Measurements from ENCODE around the gene PDE4B. TPM values are rescaled to one million over a fixed set of nuclear protein-coding genes. Genes with fewer than 3 reads are reported as not detected.

The PDE4B gene
- total RNA-seq, 1 experiment from 2014 or later, result 3.3 TPM

DNA sequence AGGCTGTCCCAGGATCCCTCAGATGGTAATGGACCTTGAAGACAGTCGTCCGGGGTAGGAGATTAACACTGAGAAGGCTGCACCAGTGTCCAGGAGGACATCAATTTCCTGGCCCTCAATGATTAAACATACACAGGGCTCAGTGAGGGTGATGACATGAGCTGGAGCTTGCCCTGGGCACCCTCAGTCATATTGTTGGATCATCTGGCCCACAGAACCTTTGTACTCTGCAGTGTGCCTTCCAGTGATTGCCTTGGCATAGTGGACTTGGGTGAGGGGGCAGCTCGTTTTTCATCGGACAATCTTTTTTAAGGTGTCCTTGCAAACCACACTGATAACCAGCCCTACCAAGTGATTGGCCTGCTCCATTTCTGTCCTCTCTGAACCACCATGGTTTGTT is 630.1 kb downstream of the PDE4B start:
- Mint-ChIP-seq H3K27ac (ENCODE audit: low read depth, unreplicated experiment) (no peak overlapping the region), H3K36me3 (ENCODE audit: insufficient read depth, unreplicated experiment) (no peaks in the 10 kb centered on the region)

More for the DNA sequence above, 630.1 kb downstream of the PDE4B start:
- peaks cover 16% of the 10 kb centered on the region for H3K9me3 Mint-ChIP-seq (ENCODE audit: unreplicated experiment)
- DNase-seq (ENCODE audit: unreplicated experiment), result no peak
- H3K4me3 Mint-ChIP-seq (ENCODE audit: unreplicated experiment), result no peak overlapping the region
- no peaks in the 10 kb centered on the region for H3K27me3 Mint-ChIP-seq (ENCODE audit: insufficient read depth, unreplicated experiment)
- intact Hi-C loops (cut with micrococcal nuclease), result no loop called here
- ChIA-PET POLR2A (interaction anchor here (0.7 kb wide), 1 partner anchor 132 kb away, joined by 3 read pairs; no protein-coding TSS in a partner anchor), CTCF (interaction anchor here (1.1 to 2.0 kb wide), 3 partner anchors 10 to 180 kb away, joined by 3 to 7 read pairs (median 4); no protein-coding TSS in a partner anchor)
- BruUV-seq (replicated peaks), result no TSS peak
- H3K4me1 Mint-ChIP-seq (ENCODE audit: insufficient read depth, unreplicated experiment), result no peaks in the 10 kb centered on the region
- TF ChIP-seq, protein P1, sequence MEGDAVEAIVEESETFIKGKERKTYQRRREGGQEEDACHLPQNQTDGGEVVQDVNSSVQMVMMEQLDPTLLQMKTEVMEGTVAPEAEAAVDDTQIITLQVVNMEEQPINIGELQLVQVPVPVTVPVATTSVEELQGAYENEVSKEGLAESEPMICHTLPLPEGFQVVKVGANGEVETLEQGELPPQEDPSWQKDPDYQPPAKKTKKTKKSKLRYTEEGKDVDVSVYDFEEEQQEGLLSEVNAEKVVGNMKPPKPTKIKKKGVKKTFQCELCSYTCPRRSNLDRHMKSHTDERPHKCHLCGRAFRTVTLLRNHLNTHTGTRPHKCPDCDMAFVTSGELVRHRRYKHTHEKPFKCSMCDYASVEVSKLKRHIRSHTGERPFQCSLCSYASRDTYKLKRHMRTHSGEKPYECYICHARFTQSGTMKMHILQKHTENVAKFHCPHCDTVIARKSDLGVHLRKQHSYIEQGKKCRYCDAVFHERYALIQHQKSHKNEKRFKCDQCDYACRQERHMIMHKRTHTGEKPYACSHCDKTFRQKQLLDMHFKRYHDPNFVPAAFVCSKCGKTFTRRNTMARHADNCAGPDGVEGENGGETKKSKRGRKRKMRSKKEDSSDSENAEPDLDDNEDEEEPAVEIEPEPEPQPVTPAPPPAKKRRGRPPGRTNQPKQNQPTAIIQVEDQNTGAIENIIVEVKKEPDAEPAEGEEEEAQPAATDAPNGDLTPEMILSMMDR (IDR thresholded peaks at IDR 0.05; ENCODE audit: unreplicated experiment), result no peak

Measured in MCF 10A (cell line).